Endothelial cell of umbilical vein (primary cell): Measurements from ENCODE around the gene FAM83C. TPM values are rescaled to one million over a fixed set of nuclear protein-coding genes. Genes with fewer than 3 reads are reported as not detected.

Experiments used
- BruUV-seq: library from RNA; stranded (reverse); fragments of 400-500 nt; replicated peaks from 2 replicates; lab custom pipeline; 2021; lab: Mats Ljungman, UMichigan
- CTCF ChIA-PET: fragments of 300-600, 350-600 bp; sonication (Branson Sonifier 250); formaldehyde crosslinking; loops from one replicate; lab custom pipeline; 2021; ENCODE audit warnings: antibody characterized with exemption, inconsistent platforms; lab: Charles Lee
- POLR2A ChIA-PET: fragments of 300-600, 350-600 bp; sonication (Branson Sonifier 250); formaldehyde crosslinking; loops from one replicate; lab custom pipeline; 2021; ENCODE audit warnings: antibody characterized with exemption, inconsistent platforms; lab: Charles Lee
- DNase-seq: peaks from one replicate; pipeline ENCODE4 v3.0.0-alpha.2; 2011; ENCODE audit warnings: low read depth, low spot score
- FAIRE-seq: peaks from 2 replicates; lab custom pipeline; 2011; peaks lifted over from hg19 to GRCh38; lab: Jason Lieb, UNC
- H2AFZ ChIP-seq: 2 replicates; pipeline ENCODE4 v1.6.0; 2012; ENCODE audit warnings: low read depth, low read length, control low read depth, inconsistent platforms
- H3K27ac ChIP-seq: 2 replicates; pipeline ENCODE4 v1.5.1; 2011; ENCODE audit warnings: low read depth, mild to moderate bottlenecking, control low read depth, low read length, moderate library complexity; ENCODE audit not compliant: insufficient read depth
- H3K27me3 ChIP-seq, 2 experiments: 2 replicates each; pipeline versions ENCODE4 v1.6.0 to v1.6.1; 2011; ENCODE audit warnings: low read length in 2 of 2, mixed read lengths in 1 of 2; ENCODE audit not compliant: control insufficient read depth in 2 of 2, insufficient read depth in 2 of 2
- H3K36me3 ChIP-seq, 2 experiments: 2 replicates in 1 of 2; 3 replicates in 1 of 2; pipeline ENCODE4 v1.5.1; 2011; ENCODE audit warnings: low read length in 2 of 2, mild to moderate bottlenecking in 1 of 2, moderate library complexity in 1 of 2; ENCODE audit not compliant: control insufficient read depth in 2 of 2, insufficient read depth in 2 of 2; ENCODE audit errors: extremely low read depth in 1 of 2
- H3K4me1 ChIP-seq: 3 replicates; pipeline ENCODE4 v1.5.1; 2011; ENCODE audit warnings: mild to moderate bottlenecking, low read length; ENCODE audit not compliant: control insufficient read depth, insufficient read depth; ENCODE audit errors: extremely low read depth
- H3K4me2 ChIP-seq: 2 replicates; pipeline ENCODE4 v1.6.1; 2011; ENCODE audit warnings: low read length, control low read depth, mixed read lengths; ENCODE audit not compliant: insufficient read depth
- H3K4me3 ChIP-seq, 3 experiments: fragments of 200-600 bp in 1 of 3; sonication (generic), shearing (Covaris generic) in 1 of 3; replicated peaks in 1 of 3; 2 replicates each; pipeline ENCODE4 v1.5.1; 2011 to 2016; ENCODE audit warnings: control low read depth in 3 of 3, low read length in 3 of 3, mild to moderate bottlenecking in 2 of 3, inconsistent platforms in 1 of 3, low read depth in 1 of 3, moderate library complexity in 1 of 3; ENCODE audit not compliant: insufficient read depth in 1 of 3
- H3K79me2 ChIP-seq: 2 replicates; pipeline ENCODE4 v1.6.0; 2012; ENCODE audit warnings: low read length, inconsistent platforms; ENCODE audit not compliant: control insufficient read depth, insufficient read depth
- H3K9ac ChIP-seq: replicated peaks from 2 replicates; pipeline ENCODE3; 2011; ENCODE audit warnings: low read length, control low read depth; ENCODE audit not compliant: insufficient read depth; ENCODE audit errors: extremely low read depth
- H3K9me1 ChIP-seq: replicated peaks from 3 replicates; pipeline ENCODE4 v1.6.0; 2011; ENCODE audit warnings: mild to moderate bottlenecking, low read length; ENCODE audit not compliant: control insufficient read depth, insufficient read depth; ENCODE audit errors: extremely low read depth
- H3K9me3 ChIP-seq: replicated peaks from 2 replicates; pipeline ENCODE4 v1.5.1; 2012; ENCODE audit warnings: low read length, inconsistent platforms; ENCODE audit not compliant: control insufficient read depth, insufficient read depth
- H4K20me1 ChIP-seq: replicated peaks from 2 replicates; pipeline ENCODE3; 2011; ENCODE audit warnings: mild to moderate bottlenecking, low read length; ENCODE audit not compliant: control insufficient read depth, insufficient read depth; ENCODE audit errors: extremely low read depth
- CTCF ChIP-seq, 2 donors: IDR thresholded peaks; 1 replicate in 1 of 2; 2 replicates in 1 of 2; pipeline ENCODE4 v1.5.1; 2011; ENCODE audit warnings: low read length in 2 of 2, mild to moderate bottlenecking in 2 of 2, moderate library complexity in 2 of 2, control low read depth in 1 of 2, inconsistent platforms in 1 of 2, low read depth in 1 of 2; ENCODE audit not compliant: insufficient read depth in 1 of 2; ENCODE audit errors: extremely low read depth in 1 of 2
- EZH2 ChIP-seq: IDR thresholded peaks from 2 replicates; pipeline ENCODE4 v1.6.1; 2012; ENCODE audit warnings: borderline replicate concordance, low read depth, mild to moderate bottlenecking, moderate library complexity, low read length, inconsistent platforms; ENCODE audit not compliant: severe bottlenecking
- FOS ChIP-seq: IDR thresholded peaks from 2 replicates; pipeline ENCODE4 v1.6.1; 2011; ENCODE audit warnings: mild to moderate bottlenecking, low read length, moderate library complexity, borderline replicate concordance; ENCODE audit not compliant: insufficient read depth
- GATA2 ChIP-seq: IDR thresholded peaks from 2 replicates; pipeline ENCODE4 v1.7.0; 2011; ENCODE audit warnings: low read depth, mild to moderate bottlenecking, moderate library complexity, mixed read lengths, low read length; ENCODE audit not compliant: insufficient read length, insufficient read depth
- JUN ChIP-seq: IDR thresholded peaks from 2 replicates; pipeline ENCODE4 v1.6.1; 2011; ENCODE audit warnings: borderline replicate concordance, low read depth; ENCODE audit not compliant: insufficient read length, insufficient read depth
- MAX ChIP-seq: IDR thresholded peaks from 2 replicates; pipeline ENCODE4 v1.6.1; 2011; ENCODE audit not compliant: insufficient read depth, insufficient read length
- MYC ChIP-seq: IDR thresholded peaks from one replicate; pipeline ENCODE4 v1.6.1; 2011; ENCODE audit warnings: mild to moderate bottlenecking, low read depth, low read length
- POLR2A ChIP-seq: IDR thresholded peaks from 2 replicates; pipeline ENCODE4 v1.6.1; 2012; ENCODE audit warnings: low read depth, mild to moderate bottlenecking, control low read depth, low read length
- POLR2AphosphoS5 ChIP-seq: IDR thresholded peaks from 2 replicates; pipeline ENCODE4 v1.6.1; 2012; ENCODE audit warnings: low read depth, mild to moderate bottlenecking, control low read depth, low read length, moderate library complexity; ENCODE audit not compliant: insufficient read depth
- dilution Hi-C: fragments of 300-500 bp; cut with MboI; formaldehyde crosslinking; loops from one replicate; pipeline ENCODE4 v1.15.0; 2019; ENCODE audit warnings: low sequenced_read_pairs; ENCODE audit not compliant: extremely low pct_ligation_motif_present
- intact Hi-C: fragments of 100-400 bp; cut with micrococcal nuclease; formaldehyde crosslinking; loops from one replicate; pipeline ENCODE4 v1.10.0; 2022
- polyA plus RNA-seq, 4 experiments: library from polyadenylated mRNA; depleted of rRNA in 3 of 4; stranded (reverse) in 3 of 4; unstranded in 1 of 4; fragments of >200 nt; gene quantifications; 2 replicates each; pipeline versions ENCODE4 v1.2.1 to v1.2.3, GENCODE V29; 2011 to 2012; ENCODE audit warnings: missing spikeins in 1 of 4
- total RNA-seq: library from RNA; stranded (reverse); gene quantifications from 2 replicates; pipeline ENCODE4 v1.2.3, GENCODE V29; 2021

Gene FAM83C
- total and polyA plus RNA-seq, 2 donors (not counting 3 experiments of a cell fraction or from before 2014, with no cell fraction given) = not detected

GRCh38 chr20:35295674-35296073, 3.4 kb upstream of the FAM83C start:
- intact Hi-C loops = no loop called here
- POLR2A ChIA-PET = no interaction called here
- Histone ChIP-seq H3K9me3 (no peaks in the 10 kb centered on the region), H3K9ac (no peak overlapping the region), H3K9me1 (no peaks in the 10 kb centered on the region), H3K4me3 (no peak overlapping the region), H3K4me1 (peaks cover 5% of the 10 kb centered on the region), H3K36me3 (no peaks in the 10 kb centered on the region), H3K27ac (no peak overlapping the region), H3K27me3 (peaks cover 0 to 2% of the 10 kb centered on the region in 2 experiments), H4K20me1 (no peaks in the 10 kb centered on the region), H3K4me2 (no peak overlapping the region), H2AFZ (no peak overlapping the region), H3K79me2 (no peaks in the 10 kb centered on the region)
- no TSS peak for BruUV-seq
- DNase-seq (no peak), FAIRE-seq (no peak)
- no peak for TF ChIP-seq POLR2AphosphoS5
- no peak for TF ChIP-seq EZH2
- no peak for TF ChIP-seq JUN
- TF ChIP-seq MAX = no peak
- TF ChIP-seq POLR2A = no peak
- TF ChIP-seq MYC = no peak
- TF ChIP-seq CTCF (IDR thresholded peaks at IDR 0.05; ENCODE audit: extremely low read depth in 1 of 2, insufficient read depth in 1 of 2, low read depth in 1 of 2, low read length in 2 of 2) = no peak
- TF ChIP-seq GATA2 = no peak
- no peak for TF ChIP-seq FOS
- CTCF ChIA-PET = interaction anchor here (2.1 kb wide), 1 partner anchor 11 kb away, joined by 5 read pairs; the partner anchor contains the start of gene EIF6
- dilution Hi-C loops = no loop called here
